Right hindlimb (tissue), 1 donor: ENCODE measurements around the gene SCYL2.
"Not testable (repeated sequence)": the region's sequence is repeated elsewhere in the genome, so short reads cannot be mapped to it uniquely, and the experiment has no call there.

Experiments
- DNase-seq: peaks from one replicate; pipeline ENCODE4 v3.0.0-alpha.2; 2018

Gene SCYL2

GRCh38 chr12:100329800-100330199, 62.8 kb downstream of the SCYL2 start:
- DNase-seq = no peak

- no peak for DNase-seq
Observed at GRCh38 chr12:100331871-100332270, 64.9 kb downstream of the SCYL2 start.

GRCh38 chr12:100332852-100333251, 65.9 kb downstream of the SCYL2 start:
- no peak for DNase-seq

GRCh38 chr12:100337299-100337698, 70.3 kb downstream of the SCYL2 start:
- no peak for DNase-seq

- DNase-seq = no peak
Observed at GRCh38 chr12:100337727-100338126, 70.8 kb downstream of the SCYL2 start.

GRCh38 chr12:100339071-100339470, 72.1 kb downstream of the SCYL2 start:
- no peak for DNase-seq

- DNase-seq = not testable (repeated sequence)
Observed at GRCh38 chr12:100342897-100343296, 75.9 kb downstream of the SCYL2 start.

GRCh38 chr12:100344351-100344750, 77.4 kb downstream of the SCYL2 start:
- DNase-seq = not testable (repeated sequence)

GRCh38 chr12:100345020-100345767, 78.2 kb downstream of the SCYL2 start:
- DNase-seq = no peak

- DNase-seq = no peak
Observed at GRCh38 chr12:100346660-100347059, 79.7 kb downstream of the SCYL2 start.

GRCh38 chr12:100348657-100349454, 81.9 kb downstream of the SCYL2 start:
- DNase-seq = no peak

GRCh38 chr12:100356644-100357223, 89.8 kb downstream of the SCYL2 start, which contains the start of gene SLC17A8:
Gene SLC17A8 (plus strand): TSS chr12:100357074. CDS start chr12:100357392, 318 bp downstream.
- DNase-seq = peak; percentile 64

- DNase-seq = no peak
Observed at GRCh38 chr12:100359248-100359647, 92.3 kb downstream of the SCYL2 start.

- DNase-seq = no peak
Observed at GRCh38 chr12:100359822-100360221, 92.8 kb downstream of the SCYL2 start.

- no peak for DNase-seq
Observed at GRCh38 chr12:100360450-100360849, 93.5 kb downstream of the SCYL2 start.

GRCh38 chr12:100364324-100364723, 97.3 kb downstream of the SCYL2 start:
- no peak for DNase-seq

- DNase-seq = no peak
Observed at GRCh38 chr12:100365411-100365810, 98.4 kb downstream of the SCYL2 start.

- no peak for DNase-seq
Observed at GRCh38 chr12:100368066-100368465, 101.1 kb downstream of the SCYL2 start.

- no peak for DNase-seq
Observed at GRCh38 chr12:100371146-100371545, 104.2 kb downstream of the SCYL2 start.

GRCh38 chr12:100372853-100373640, 106.1 kb downstream of the SCYL2 start:
- no peak for DNase-seq

- peak; percentile 86 for DNase-seq
Observed at GRCh38 chr12:100375038-100375735, 108.2 kb downstream of the SCYL2 start.

- no peak for DNase-seq
Observed at GRCh38 chr12:100376161-100376560, 109.2 kb downstream of the SCYL2 start.
